Measurements from ENCODE around the gene CRYL1. TPM values are rescaled to one million over a fixed set of nuclear protein-coding genes. Genes with fewer than 3 reads are reported as not detected.

CRYL1 gene
- total and polyA plus RNA-seq, 4 donors, result 14.1 to 24.1 (median 22.1) TPM

GRCh38 chr13:20528452-20528851 is 2.8 kb upstream of the CRYL1 start:
- 78 to 80% methylated on average over 2 of the region's 2 CpGs for WGBS, 2 donors
- no peak for TF ChIP-seq CTCF (IDR thresholded peaks at IDR 0.05; ENCODE audit: control extremely low read depth, extremely low read depth)

GRCh38 chr13:20526664-20527063 is 1.0 kb upstream of the CRYL1 start:
- WGBS, 2 donors, result 45 to 60% methylated on average over 6 of the region's 6 CpGs
- no peaks in the 10 kb centered on the region for H3K9me3 ChIP-seq (ENCODE audit: control insufficient read depth in 4 of 4, insufficient read depth in 3 of 4, low read length in 3 of 4)
- TF ChIP-seq CTCF (IDR thresholded peaks at IDR 0.05; ENCODE audit: control extremely low read depth, extremely low read depth), result no peak
- H3K27ac ChIP-seq (ENCODE audit: low read depth in 1 of 2, low read length in 1 of 2), result peak overlapping the region; percentile 85 to 87
- no peak overlapping the region for H3K4me3 ChIP-seq
- DNase-seq (peak; percentile 23 to 58 (median 49)), ATAC-seq (ENCODE audit: insufficient read depth, low FRiP score) (no peak)
- no peaks in the 10 kb centered on the region for H3K36me3 ChIP-seq (ENCODE audit: control insufficient read depth in 4 of 4, insufficient read depth in 4 of 4, low read length in 4 of 4)
- no peaks in the 10 kb centered on the region for H3K27me3 ChIP-seq (ENCODE audit: control insufficient read depth in 3 of 3, insufficient read depth in 3 of 3, low read length in 2 of 3)
- H3K4me1 ChIP-seq (ENCODE audit: control insufficient read depth in 5 of 5, insufficient read depth in 5 of 5, low read length in 5 of 5), result peaks cover 0 to 4% (median 2%) of the 10 kb centered on the region in 5 donors
- peak overlapping the region in 1 of 2 donors; percentile 40 for H3K9ac ChIP-seq (ENCODE audit: insufficient read depth in 1 of 2, low read length in 2 of 2)

More at GRCh38 chr13:20528452-20528851, 2.8 kb upstream of the CRYL1 start:
- Histone ChIP-seq H3K9ac (ENCODE audit: insufficient read depth in 1 of 2, low read length in 2 of 2) (no peak overlapping the region), H3K9me3 (ENCODE audit: control insufficient read depth in 4 of 4, insufficient read depth in 3 of 4, low read length in 3 of 4) (no peaks in the 10 kb centered on the region), H3K27ac (ENCODE audit: low read depth in 1 of 2, low read length in 1 of 2) (no peak overlapping the region), H3K27me3 (ENCODE audit: control insufficient read depth in 3 of 3, insufficient read depth in 3 of 3, low read length in 2 of 3) (no peaks in the 10 kb centered on the region), H3K36me3 (ENCODE audit: control insufficient read depth in 4 of 4, insufficient read depth in 4 of 4, low read length in 4 of 4) (no peaks in the 10 kb centered on the region), H3K4me1 (ENCODE audit: control insufficient read depth in 5 of 5, insufficient read depth in 5 of 5, low read length in 5 of 5) (peaks cover 0 to 4% (median 2%) of the 10 kb centered on the region in 5 donors), H3K4me3 (no peak overlapping the region)
- ATAC-seq (ENCODE audit: insufficient read depth, low FRiP score), result no peak
- DNase-seq, result no peak

- Histone ChIP-seq H3K9me3 (ENCODE audit: control insufficient read depth in 4 of 4, insufficient read depth in 3 of 4, low read length in 3 of 4) (no peaks in the 10 kb centered on the region), H3K27me3 (ENCODE audit: control insufficient read depth in 3 of 3, insufficient read depth in 3 of 3, low read length in 2 of 3) (no peaks in the 10 kb centered on the region), H3K36me3 (ENCODE audit: control insufficient read depth in 4 of 4, insufficient read depth in 4 of 4, low read length in 4 of 4) (no peaks in the 10 kb centered on the region), H3K4me3 (peak overlapping the region; percentile 86), H3K9ac (ENCODE audit: insufficient read depth in 1 of 2, low read length in 2 of 2) (peak overlapping the region; percentile 48 to 83), H3K27ac (ENCODE audit: low read depth in 1 of 2, low read length in 1 of 2) (peak overlapping the region; percentile 85 to 92), H3K4me1 (ENCODE audit: control insufficient read depth in 5 of 5, insufficient read depth in 5 of 5, low read length in 5 of 5) (peaks cover 0 to 4% (median 2%) of the 10 kb centered on the region in 5 donors)
- WGBS, 2 donors, result 1 to 2% methylated on average over 36 to 37 of the region's 37 CpGs
- ATAC-seq (ENCODE audit: insufficient read depth, low FRiP score) (peak; percentile 17), DNase-seq (peak; percentile 18 to 38 (median 35))
- no peak for TF ChIP-seq CTCF (IDR thresholded peaks at IDR 0.05; ENCODE audit: control extremely low read depth, extremely low read depth)
Observed at GRCh38 chr13:20525144-20525600, 485 bp downstream of the CRYL1 start.
